Common myeloid progenitor, CD34-positive (primary cell): ENCODE data around the gene TMEM117.

Experiments used
- CTCF ChIA-PET: fragments of 350-600 bp; sonication (Branson Sonifier 250); formaldehyde crosslinking; loops from one replicate; lab custom pipeline; 2021; ENCODE audit warnings: antibody characterized with exemption; lab: Charles Lee
- POLR2A ChIA-PET: fragments of 350-600 bp; sonication (Branson Sonifier 250); formaldehyde crosslinking; loops from one replicate; lab custom pipeline; 2021; ENCODE audit warnings: antibody characterized with exemption; lab: Charles Lee
- DNase-seq, 3 donors: peaks; one replicate each; pipeline versions ENCODE4 v3.0.0 to v3.0.0-alpha.2; 2013
- H3K27ac ChIP-seq, 2 experiments: 1 replicate in 1 of 2; 2 replicates in 1 of 2; pipeline ENCODE4 v1.7.0; 2013; ENCODE audit warnings: inconsistent platforms in 2 of 2, low read length in 2 of 2, mild to moderate bottlenecking in 2 of 2, low read depth in 1 of 2, moderate library complexity in 1 of 2; ENCODE audit not compliant: severe bottlenecking in 2 of 2, insufficient read depth in 1 of 2, poor library complexity in 1 of 2
- H3K27me3 ChIP-seq, 5 experiments: replicated peaks in 2 of 5; 1 replicate in 3 of 5; 2 replicates in 2 of 5; pipeline versions ENCODE4 v1.6.1 to v1.7.0; 2013; ENCODE audit warnings: low read length in 4 of 5, mild to moderate bottlenecking in 2 of 5, moderate library complexity in 2 of 5, inconsistent platforms in 1 of 5; ENCODE audit not compliant: insufficient read depth in 5 of 5, control insufficient read depth in 4 of 5
- H3K36me3 ChIP-seq, 4 experiments: 1 replicate in 2 of 4; 2 replicates in 2 of 4; pipeline versions ENCODE4 v1.6.1 to v1.7.0; 2013; ENCODE audit warnings: low read length in 3 of 4, control low read depth in 1 of 4, mild to moderate bottlenecking in 1 of 4; ENCODE audit not compliant: control insufficient read depth in 4 of 4, insufficient read depth in 4 of 4
- H3K4me1 ChIP-seq, 4 experiments: 1 replicate in 3 of 4; 2 replicates in 1 of 4; pipeline versions ENCODE4 v1.6.1 to v1.7.1; 2013; ENCODE audit warnings: low read length in 3 of 4, mild to moderate bottlenecking in 3 of 4, control low read depth in 1 of 4, inconsistent platforms in 1 of 4, moderate library complexity in 1 of 4; ENCODE audit not compliant: control insufficient read depth in 4 of 4, insufficient read depth in 4 of 4; ENCODE audit errors: control extremely low read depth in 1 of 4
- H3K4me3 ChIP-seq, 7 experiments: 1 replicate in 4 of 7; 2 replicates in 3 of 7; pipeline versions ENCODE4 v1.5.1 to v1.7.0; 2013; ENCODE audit warnings: mild to moderate bottlenecking in 7 of 7, low read length in 6 of 7, moderate library complexity in 6 of 7, inconsistent platforms in 2 of 7, low read depth in 2 of 7, control low read depth in 1 of 7; ENCODE audit not compliant: insufficient read depth in 4 of 7, control insufficient read depth in 1 of 7; ENCODE audit errors: extremely low read depth in 1 of 7
- H3K9me3 ChIP-seq, 5 experiments: 1 replicate in 4 of 5; 2 replicates in 1 of 5; pipeline versions ENCODE4 v1.6.1 to v1.7.1; 2013; ENCODE audit warnings: low read length in 4 of 5, mild to moderate bottlenecking in 2 of 5, inconsistent platforms in 1 of 5, low read depth in 1 of 5, moderate library complexity in 1 of 5; ENCODE audit not compliant: control insufficient read depth in 4 of 5, insufficient read depth in 2 of 5; ENCODE audit errors: control extremely low read depth in 1 of 5
- WGBS: methylation state at CpG from one replicate; pipeline ENCODE4 v1.1.5; 2013; ENCODE audit not compliant: insufficient coverage; 5-methylcytosine and 5-hydroxymethylcytosine counted together

Gene TMEM117

DNA sequence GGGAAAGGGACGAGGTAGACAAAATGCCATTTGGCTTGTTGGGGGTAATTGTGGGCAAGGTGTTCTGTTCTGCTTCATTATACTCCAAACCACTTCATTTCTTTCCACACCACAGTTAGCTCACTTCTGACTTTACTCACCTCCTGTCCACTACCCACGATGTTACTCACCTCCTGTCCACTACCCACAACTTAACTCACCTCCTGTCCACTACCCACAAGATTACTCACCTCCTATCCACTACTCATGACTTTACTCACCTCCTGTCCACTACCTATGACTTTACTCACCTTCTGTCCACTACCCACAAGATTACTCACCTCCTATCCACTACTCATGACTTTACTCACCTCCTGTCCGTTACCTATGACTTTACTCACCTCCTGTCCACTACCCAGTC is 19.7 kb upstream of the TMEM117 start:
- no peaks in the 10 kb centered on the region for H3K9me3 ChIP-seq
- peaks cover 0 to 2% (median 0%) of the 10 kb centered on the region in 5 experiments for H3K27me3 ChIP-seq
- POLR2A ChIA-PET: no interaction called here
- no peak overlapping the region for H3K4me3 ChIP-seq
- H3K27ac ChIP-seq: no peak overlapping the region
- no peak for DNase-seq
- no peaks in the 10 kb centered on the region for H3K36me3 ChIP-seq
- H3K4me1 ChIP-seq: no peaks in the 10 kb centered on the region
- CTCF ChIA-PET: interaction anchor here (1.1 kb wide), 1 partner anchor 11 kb away, joined by 3 read pairs; no protein-coding TSS in a partner anchor
- WGBS: 88% methylated on average over 2 of the region's 3 CpGs

DNA sequence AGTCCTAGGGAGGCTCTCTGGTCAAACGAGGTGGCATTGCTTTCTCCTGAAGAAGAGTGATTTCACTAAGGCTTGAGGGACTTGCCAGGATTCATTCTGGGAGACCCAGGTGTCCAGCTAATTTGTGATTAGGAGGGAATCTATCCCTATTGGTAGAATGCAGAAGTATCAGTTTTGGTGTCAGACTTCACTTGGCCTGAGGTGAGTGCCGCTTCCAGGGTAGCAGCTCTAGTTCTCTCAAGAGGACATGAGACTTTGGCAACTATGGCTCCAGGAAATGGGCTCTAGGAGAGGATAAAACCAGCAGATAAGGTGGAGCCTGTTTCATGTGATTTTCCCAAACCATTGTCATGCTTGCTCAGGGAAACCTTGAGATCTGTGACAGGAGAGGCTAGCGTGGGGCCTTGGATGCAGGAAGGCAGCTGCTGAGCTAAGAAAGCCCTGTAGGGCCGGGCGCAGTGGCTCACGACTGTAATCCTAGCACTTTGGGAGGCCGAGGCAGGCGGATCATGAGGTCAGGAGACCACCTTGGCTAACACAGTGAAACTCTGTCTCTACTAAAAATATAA is 11.6 kb upstream of the TMEM117 start:
- WGBS: 93% methylated on average over 7 of the region's 8 CpGs
- ChIA-PET POLR2A (interaction anchor here (0.6 to 0.9 kb wide), 2 partner anchors 53 to 342 kb away, joined by 3 to 4 read pairs; no protein-coding TSS in a partner anchor), CTCF (interaction anchor here (0.9 to 1.5 kb wide), 2 partner anchors 10 to 51 kb away, joined by 3 to 5 read pairs; no protein-coding TSS in a partner anchor)
- H3K36me3 ChIP-seq: no peaks in the 10 kb centered on the region
- H3K4me3 ChIP-seq: no peak overlapping the region
- no peaks in the 10 kb centered on the region for H3K9me3 ChIP-seq
- no peak overlapping the region for H3K27ac ChIP-seq
- no peak for DNase-seq
- peaks cover 0 to 2% (median 0%) of the 10 kb centered on the region in 5 experiments for H3K27me3 ChIP-seq
- H3K4me1 ChIP-seq: no peaks in the 10 kb centered on the region

DNA sequence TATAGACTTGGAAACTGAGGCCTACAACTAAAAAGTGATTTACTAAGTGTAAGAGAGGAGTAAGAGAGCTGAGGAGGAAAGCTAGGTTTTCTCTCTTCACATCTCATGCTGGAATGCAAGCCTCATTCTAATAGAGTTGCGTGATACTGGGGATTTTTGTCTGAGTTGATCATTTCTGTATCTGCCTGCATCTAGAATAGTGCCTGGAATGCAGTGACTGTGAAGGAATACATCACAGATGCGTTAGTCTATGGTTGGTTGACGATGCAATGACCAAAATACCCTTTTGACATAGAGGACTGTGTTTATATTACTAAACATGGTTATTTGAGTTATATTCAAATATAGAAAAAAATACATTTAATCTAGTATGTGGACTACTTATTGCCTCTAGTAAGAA is 9.2 kb upstream of the TMEM117 start:
- Histone ChIP-seq H3K4me3 (no peak overlapping the region), H3K36me3 (no peaks in the 10 kb centered on the region), H3K27ac (no peak overlapping the region), H3K9me3 (no peaks in the 10 kb centered on the region), H3K4me1 (no peaks in the 10 kb centered on the region), H3K27me3 (peaks cover 0 to 5% (median 0%) of the 10 kb centered on the region in 5 experiments)
- ChIA-PET CTCF (interaction anchor here (1.0 to 1.7 kb wide), 3 partner anchors 9 to 21 kb away, joined by 3 to 6 read pairs (median 3); partner anchors contain the start of gene TWF1), POLR2A (no interaction called here)
- no peak for DNase-seq
- 100% methylated on average over 1 of the region's 3 CpGs for WGBS

DNA sequence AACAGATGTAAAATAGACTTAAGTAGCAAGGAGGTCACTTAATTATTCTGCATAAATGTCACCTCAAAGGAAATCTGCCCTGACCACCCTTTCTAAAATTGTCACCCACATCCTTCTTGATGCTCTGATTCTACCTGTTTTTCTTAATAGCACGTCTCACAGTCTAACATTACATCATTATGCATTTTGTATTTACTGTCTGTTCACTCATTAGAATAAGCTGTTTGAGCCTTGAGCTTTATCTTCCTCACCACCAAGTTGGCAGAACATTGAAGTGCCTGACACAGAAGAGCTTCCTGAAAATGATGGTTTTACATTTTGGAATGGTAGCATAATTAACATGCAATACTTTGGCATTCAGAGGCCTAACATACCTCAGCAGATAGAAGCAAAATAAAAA is 8.8 kb upstream of the TMEM117 start:
- ChIA-PET CTCF (interaction anchor here (1.1 to 1.7 kb wide), 2 partner anchors 12 to 21 kb away, joined by 3 to 6 read pairs; partner anchors contain the start of gene TWF1), POLR2A (no interaction called here)
- H3K4me1 ChIP-seq: peaks cover 1 to 4% (median 4%) of the 10 kb centered on the region in 4 experiments
- H3K27ac ChIP-seq: no peak overlapping the region
- DNase-seq: no peak
- WGBS: no CpG with 5 or more reads among the region's 1 CpG
- H3K36me3 ChIP-seq: no peaks in the 10 kb centered on the region
- no peaks in the 10 kb centered on the region for H3K9me3 ChIP-seq
- H3K4me3 ChIP-seq: no peak overlapping the region
- peaks cover 0 to 5% (median 0%) of the 10 kb centered on the region in 5 experiments for H3K27me3 ChIP-seq

DNA sequence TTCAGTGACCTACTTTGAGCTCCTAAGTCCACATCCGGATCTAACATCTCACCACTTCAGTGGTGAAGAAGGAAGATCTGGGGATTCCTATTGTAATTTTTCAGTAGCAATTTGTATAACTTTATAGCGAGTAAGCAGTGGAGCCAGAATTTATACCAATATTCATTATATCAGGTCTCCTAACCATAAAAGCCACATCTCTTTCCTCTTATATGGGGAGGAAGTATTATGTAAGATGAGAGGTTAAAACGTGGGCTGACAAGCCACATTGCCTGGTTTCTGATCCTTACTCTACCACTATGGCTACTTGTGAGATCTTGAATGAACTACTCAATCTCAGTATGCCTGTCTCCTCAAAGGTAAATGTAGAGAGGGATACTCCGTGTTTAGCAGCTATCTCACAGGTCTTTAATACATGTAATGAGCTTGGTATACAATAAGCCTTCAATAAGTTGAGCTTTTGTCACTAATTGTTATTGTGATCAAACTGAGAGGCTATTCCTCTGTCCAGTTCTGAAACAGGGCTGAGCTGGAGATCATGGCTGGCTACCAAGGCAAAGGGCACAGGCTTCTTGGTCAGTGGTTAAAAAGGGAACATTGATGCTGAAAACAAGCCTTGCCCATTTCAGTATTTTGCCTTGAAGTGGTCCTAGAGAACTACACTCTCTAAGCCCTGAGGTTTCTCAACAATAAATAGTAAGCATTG is 3.3 kb upstream of the TMEM117 start:
- DNase-seq: peak; percentile 37 to 75 (median 72)
- Histone ChIP-seq H3K4me3 (no peak overlapping the region), H3K4me1 (peaks cover 16 to 33% (median 25%) of the 10 kb centered on the region in 4 experiments), H3K27ac (no peak overlapping the region), H3K27me3 (peaks cover 0 to 4% (median 0%) of the 10 kb centered on the region in 5 experiments), H3K36me3 (no peaks in the 10 kb centered on the region), H3K9me3 (no peaks in the 10 kb centered on the region)
- WGBS: no CpG with 5 or more reads among the region's 4 CpGs
- POLR2A ChIA-PET: interaction anchor here (0.6 kb wide), 1 partner anchor 963 kb away, joined by 3 read pairs; no protein-coding TSS in a partner anchor
- CTCF ChIA-PET: interaction anchor here (1.1 to 1.5 kb wide), 2 partner anchors 9 to 73 kb away, joined by 3 read pairs; no protein-coding TSS in a partner anchor

DNA sequence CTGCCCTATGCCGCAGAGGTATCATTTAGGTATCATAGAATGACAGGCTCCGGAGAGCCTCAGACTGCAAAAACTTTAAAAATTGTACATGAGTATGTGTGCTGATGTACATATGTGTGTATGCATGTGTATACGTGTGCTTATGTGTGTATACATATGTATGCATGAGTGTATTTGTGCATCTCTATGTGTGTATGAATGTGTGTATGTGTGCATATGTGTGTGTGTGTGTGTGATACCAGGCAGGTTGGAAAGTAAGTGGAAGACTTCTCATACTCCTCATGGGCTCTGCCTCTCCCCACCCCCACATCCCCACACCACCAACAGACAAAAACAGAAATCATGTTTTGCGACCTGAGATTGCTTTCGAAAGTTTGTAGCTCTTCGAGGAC is 621 bp upstream of the TMEM117 start:
- Histone ChIP-seq H3K4me3 (peak overlapping the region in 6 of 7 experiments; percentile 32 to 86 (median 78)), H3K4me1 (peaks cover 18 to 33% (median 28%) of the 10 kb centered on the region in 4 experiments), H3K27ac (no peak overlapping the region), H3K9me3 (no peaks in the 10 kb centered on the region), H3K36me3 (no peaks in the 10 kb centered on the region), H3K27me3 (peaks cover 0 to 4% (median 0%) of the 10 kb centered on the region in 5 experiments)
- WGBS: 54% methylated on average over 5 of the region's 6 CpGs
- ChIA-PET POLR2A (interaction anchor here (0.6 to 1.0 kb wide), 2 partner anchors 27 to 31 kb away, joined by 3 to 4 read pairs; no protein-coding TSS in a partner anchor), CTCF (interaction anchor here (0.8 to 2.4 kb wide), 5 partner anchors 9 to 36 kb away, joined by 3 to 17 read pairs (median 4); partner anchors contain the start of gene TWF1)
- peak; percentile 14 to 64 (median 60) for DNase-seq
